Measurements from ENCODE around the gene C2orf72. TPM values are rescaled to one million over a fixed set of nuclear protein-coding genes. Genes with fewer than 3 reads are reported as not detected.

C2orf72 gene
- total RNA-seq, 1 experiment from 2014 or later = 0.66 TPM

- TF ChIP-seq, protein P1, sequence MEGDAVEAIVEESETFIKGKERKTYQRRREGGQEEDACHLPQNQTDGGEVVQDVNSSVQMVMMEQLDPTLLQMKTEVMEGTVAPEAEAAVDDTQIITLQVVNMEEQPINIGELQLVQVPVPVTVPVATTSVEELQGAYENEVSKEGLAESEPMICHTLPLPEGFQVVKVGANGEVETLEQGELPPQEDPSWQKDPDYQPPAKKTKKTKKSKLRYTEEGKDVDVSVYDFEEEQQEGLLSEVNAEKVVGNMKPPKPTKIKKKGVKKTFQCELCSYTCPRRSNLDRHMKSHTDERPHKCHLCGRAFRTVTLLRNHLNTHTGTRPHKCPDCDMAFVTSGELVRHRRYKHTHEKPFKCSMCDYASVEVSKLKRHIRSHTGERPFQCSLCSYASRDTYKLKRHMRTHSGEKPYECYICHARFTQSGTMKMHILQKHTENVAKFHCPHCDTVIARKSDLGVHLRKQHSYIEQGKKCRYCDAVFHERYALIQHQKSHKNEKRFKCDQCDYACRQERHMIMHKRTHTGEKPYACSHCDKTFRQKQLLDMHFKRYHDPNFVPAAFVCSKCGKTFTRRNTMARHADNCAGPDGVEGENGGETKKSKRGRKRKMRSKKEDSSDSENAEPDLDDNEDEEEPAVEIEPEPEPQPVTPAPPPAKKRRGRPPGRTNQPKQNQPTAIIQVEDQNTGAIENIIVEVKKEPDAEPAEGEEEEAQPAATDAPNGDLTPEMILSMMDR (IDR thresholded peaks at IDR 0.05; ENCODE audit: unreplicated experiment) = no peak
- Mint-ChIP-seq H3K9me3 (ENCODE audit: low read depth, unreplicated experiment) (peaks cover 6% of the 10 kb centered on the region), H3K4me3 (ENCODE audit: low read depth, unreplicated experiment) (no peak overlapping the region), H3K27me3 (ENCODE audit: unreplicated experiment) (no peaks in the 10 kb centered on the region), H3K27ac (ENCODE audit: unreplicated experiment) (no peak overlapping the region), H3K36me3 (ENCODE audit: insufficient read depth, unreplicated experiment) (peaks cover 21% of the 10 kb centered on the region), H3K4me1 (ENCODE audit: low read depth, unreplicated experiment) (no peaks in the 10 kb centered on the region)
- CTCF ChIA-PET = no interaction called here
- no TSS peak for BruUV-seq (replicated peaks)
- no peak for DNase-seq
- intact Hi-C loops (cut with micrococcal nuclease; ENCODE audit: unreplicated experiment) = no loop called here
These were observed 51.4 kb downstream of the C2orf72 start for GRCh38 chr2:231088754-231089153.

DNA sequence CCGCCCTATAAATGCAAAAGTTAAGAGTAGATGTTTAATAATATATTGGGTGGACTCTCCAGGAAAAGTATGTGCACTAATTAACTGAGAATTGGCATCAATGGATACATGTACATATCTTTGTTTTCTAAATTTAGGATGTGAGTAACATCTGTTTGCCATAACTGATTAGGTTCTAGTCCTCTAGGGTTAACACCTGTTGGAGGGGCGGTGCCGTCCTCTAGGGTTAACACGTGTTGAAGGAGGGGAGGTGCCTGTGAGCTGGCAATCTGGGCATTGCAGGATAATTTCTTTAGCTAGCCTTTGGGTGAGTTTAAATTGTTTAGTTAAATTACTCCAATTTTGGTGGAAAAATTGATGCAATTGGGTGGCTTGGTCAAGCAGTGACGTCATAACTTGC is 56.6 kb downstream of the C2orf72 start:
- CTCF ChIA-PET = no interaction called here
- TF ChIP-seq, protein P1 (IDR thresholded peaks at IDR 0.05; ENCODE audit: unreplicated experiment) = no peak
- no TSS peak for BruUV-seq (replicated peaks)
- intact Hi-C loops (cut with micrococcal nuclease; ENCODE audit: unreplicated experiment) = no loop called here
- no peak overlapping the region for H3K27ac Mint-ChIP-seq (ENCODE audit: unreplicated experiment)
- no peaks in the 10 kb centered on the region for H3K4me1 Mint-ChIP-seq (ENCODE audit: low read depth, unreplicated experiment)
- H3K27me3 Mint-ChIP-seq (ENCODE audit: unreplicated experiment) = no peaks in the 10 kb centered on the region
- H3K4me3 Mint-ChIP-seq (ENCODE audit: low read depth, unreplicated experiment) = no peak overlapping the region
- H3K36me3 Mint-ChIP-seq (ENCODE audit: insufficient read depth, unreplicated experiment) = peaks cover 11% of the 10 kb centered on the region
- H3K9me3 Mint-ChIP-seq (ENCODE audit: low read depth, unreplicated experiment) = peaks cover 15% of the 10 kb centered on the region
- DNase-seq = no peak

DNA sequence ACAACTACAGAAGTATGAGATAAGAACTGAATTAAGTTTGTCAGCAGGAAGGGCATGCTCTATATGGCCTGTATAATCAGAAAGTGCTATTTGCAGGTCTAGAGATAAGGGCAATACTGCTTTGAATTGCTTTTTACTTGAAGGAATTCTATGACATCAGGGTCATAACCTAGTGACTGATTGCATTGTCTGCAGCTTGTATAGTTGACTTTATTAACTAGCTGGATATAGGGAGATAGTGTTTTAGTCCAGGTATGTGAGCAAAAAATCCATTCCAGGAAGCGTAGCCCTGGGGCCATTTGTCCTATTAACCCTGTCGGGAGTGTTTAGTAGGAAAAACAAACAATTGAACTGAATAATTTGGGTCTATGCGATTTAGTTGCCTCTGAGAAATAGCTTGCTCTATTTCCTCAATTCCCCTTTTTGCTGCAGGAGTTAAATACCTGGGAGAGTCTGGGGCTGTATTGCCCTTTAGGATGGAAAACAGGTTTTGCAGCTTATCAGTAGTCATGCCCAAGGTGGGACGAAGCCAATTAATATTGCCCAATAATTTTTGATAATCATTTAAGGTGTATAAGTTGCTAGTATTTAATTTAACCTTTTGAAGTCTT is 57.5 kb downstream of the C2orf72 start:
- Mint-ChIP-seq H3K36me3 (ENCODE audit: insufficient read depth, unreplicated experiment) (peaks cover 17% of the 10 kb centered on the region), H3K4me3 (ENCODE audit: low read depth, unreplicated experiment) (no peak overlapping the region), H3K27ac (ENCODE audit: unreplicated experiment) (no peak overlapping the region), H3K4me1 (ENCODE audit: low read depth, unreplicated experiment) (peaks cover under 1% of the 10 kb centered on the region), H3K9me3 (ENCODE audit: low read depth, unreplicated experiment) (peaks cover 15% of the 10 kb centered on the region), H3K27me3 (ENCODE audit: unreplicated experiment) (no peaks in the 10 kb centered on the region)
- TF ChIP-seq, protein P1 (IDR thresholded peaks at IDR 0.05; ENCODE audit: unreplicated experiment) = no peak
- intact Hi-C loops (cut with micrococcal nuclease; ENCODE audit: unreplicated experiment) = no loop called here
- no peak for DNase-seq
- CTCF ChIA-PET = no interaction called here
- BruUV-seq (replicated peaks) = no TSS peak

Other genes with a start within 250 kb of the C2orf72 start
- 55.0 and 57.1 TPM in 2 replicates for gene ITM2C, start 172.6 kb upstream of the C2orf72 start, total RNA-seq (2022)
- not detected in 2 replicates for gene GPR55, start 112.3 kb upstream of the C2orf72 start, total RNA-seq (2022)
- gene SPATA3, start 41.4 kb upstream of the C2orf72 start, total RNA-seq (2022) = not detected in 2 replicates
- gene PSMD1, start 19.3 kb downstream of the C2orf72 start, total RNA-seq (2022) = 113 and 135 TPM in 2 replicates
- gene HTR2B, start 87.5 kb downstream of the C2orf72 start, total RNA-seq (2022) = not detected in 2 replicates
- gene ARMC9, start 161.1 kb downstream of the C2orf72 start, total RNA-seq (2022) = 12.8 and 13.6 TPM in 2 replicates